CD4-positive, alpha-beta T cell treated with Interleukin-15 for 1 hour (primary cell): Measurements from ENCODE around the gene HOXB4.

ENCODE experiments used
- DNase-seq: peaks from one replicate; pipeline ENCODE4 v3.0.0-alpha.2; 2020

Gene HOXB4

DNA sequence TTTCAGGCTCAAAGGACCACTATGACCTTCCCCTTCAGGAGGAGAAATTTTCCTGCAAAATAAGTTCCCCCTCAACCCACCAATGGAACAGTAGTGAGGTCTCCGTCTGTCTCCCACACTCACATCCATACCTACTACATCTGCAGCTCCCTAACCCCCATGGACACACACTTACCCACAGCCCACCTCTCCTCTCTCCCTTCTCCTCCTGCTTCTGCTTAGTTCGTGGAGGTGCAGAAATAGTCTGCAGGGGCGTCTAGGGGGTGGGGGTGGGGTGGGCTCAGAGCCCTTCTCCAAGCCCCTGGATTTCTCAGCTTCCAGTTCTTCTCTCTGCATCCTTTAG is 8.9 kb downstream of the HOXB4 start:
- DNase-seq, result no peak

DNA sequence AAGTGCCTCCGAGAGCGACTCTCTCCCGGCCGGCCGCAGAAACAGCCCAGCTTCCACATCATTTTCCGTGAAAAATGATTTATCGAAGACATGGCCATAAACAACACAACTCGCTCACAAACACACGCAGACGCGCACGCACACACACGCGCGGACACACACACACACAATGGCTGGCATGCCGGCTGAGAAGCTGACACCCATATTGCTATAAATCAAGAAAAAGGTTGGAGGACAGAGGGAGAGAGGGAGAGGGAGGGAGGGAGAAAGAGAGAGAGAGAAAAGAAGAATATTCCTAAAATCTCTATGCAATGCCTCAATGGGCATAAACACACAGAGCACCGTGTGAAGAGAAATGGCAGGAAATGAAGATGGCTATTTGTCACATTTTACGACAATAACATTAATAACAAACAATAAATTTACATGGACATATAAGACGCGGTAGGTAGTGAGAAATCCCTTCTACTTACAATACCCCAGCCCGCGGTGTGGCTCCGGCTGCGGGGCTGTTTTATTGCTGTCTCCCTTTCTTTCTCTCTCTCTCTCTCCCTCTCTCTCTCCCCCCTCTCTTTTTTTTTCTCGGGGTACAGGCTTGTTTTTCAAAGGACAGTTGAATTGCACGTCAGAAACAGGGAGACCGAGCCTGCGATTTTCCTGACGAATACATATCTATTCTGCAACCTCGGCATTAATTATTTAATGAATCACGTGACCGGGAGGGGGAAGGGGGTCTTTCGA is 9.5 kb downstream of the HOXB4 start:
- no peak for DNase-seq

DNA sequence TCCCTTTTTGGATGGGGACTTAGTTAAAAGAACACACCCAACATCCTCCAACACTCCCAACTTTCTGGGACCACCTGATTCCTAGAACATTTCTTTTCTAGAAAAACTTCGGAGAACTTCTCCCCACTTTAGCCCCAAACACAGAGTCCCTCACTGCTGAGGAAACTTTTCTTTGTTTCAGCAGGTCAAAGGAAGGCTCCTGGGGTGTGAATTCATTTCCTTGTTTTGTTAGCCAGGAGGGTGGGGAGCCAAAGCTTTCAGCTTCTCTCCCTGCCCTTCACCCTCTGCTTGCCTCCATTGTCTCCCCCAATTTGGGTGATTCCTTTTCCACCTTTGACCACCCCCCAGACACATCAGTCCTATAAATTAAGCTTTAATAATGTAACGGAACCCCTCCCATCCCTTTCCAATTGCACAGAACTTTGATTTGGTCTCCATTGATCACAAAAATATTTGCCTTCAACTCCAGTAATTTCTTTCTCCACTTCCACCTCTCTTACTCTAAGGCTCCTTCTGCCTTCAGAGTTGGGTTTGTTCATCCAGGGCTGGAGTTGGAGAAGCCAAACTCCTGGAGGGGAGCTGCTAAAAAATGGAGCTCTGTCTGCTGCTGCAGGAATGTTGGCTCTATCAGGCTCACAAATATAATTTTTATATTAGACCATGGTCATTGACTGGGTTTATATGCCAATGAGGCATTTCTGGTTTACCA is 10.3 kb downstream of the HOXB4 start:
- no peak for DNase-seq

GRCh38 chr17:48567209-48567608 is 10.9 kb downstream of the HOXB4 start:
- DNase-seq, result no peak

GRCh38 chr17:48566717-48567116 is 11.4 kb downstream of the HOXB4 start:
- DNase-seq, result no peak

GRCh38 chr17:48565925-48566710 is 12.0 kb downstream of the HOXB4 start:
- DNase-seq, result no peak

DNA sequence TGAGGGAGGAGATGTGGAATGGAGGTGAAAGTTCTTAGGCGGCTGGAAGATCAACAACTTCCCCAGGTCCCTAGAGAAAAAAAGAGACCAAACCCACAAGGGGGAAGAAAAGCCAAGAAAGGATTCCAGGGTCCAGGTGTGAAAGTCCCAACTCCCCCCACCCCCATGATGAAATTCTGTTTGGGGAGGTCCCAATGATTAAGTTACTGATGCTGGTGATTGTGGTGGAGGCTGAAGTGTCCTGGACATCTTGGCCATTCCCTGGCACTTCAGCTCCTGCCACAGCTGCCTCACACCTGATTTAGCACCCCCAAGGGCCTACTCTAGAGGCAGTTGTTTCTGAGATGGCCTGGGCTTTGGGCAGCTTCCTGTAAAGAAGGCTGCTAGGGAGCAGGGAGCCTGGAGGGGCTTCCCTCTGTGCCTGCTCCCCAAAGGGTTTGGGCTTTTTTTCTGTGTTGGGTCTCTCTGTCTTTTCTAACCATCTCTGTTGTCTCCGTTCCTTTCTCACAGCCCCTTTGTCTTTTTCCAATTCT is 13.1 kb downstream of the HOXB4 start:
- no peak for DNase-seq

GRCh38 chr17:48564188-48565021 is 13.7 kb downstream of the HOXB4 start:
- no peak for DNase-seq

GRCh38 chr17:48563867-48564187 is 14.3 kb downstream of the HOXB4 start:
- DNase-seq, result no peak

GRCh38 chr17:48563385-48563838 is 14.7 kb downstream of the HOXB4 start:
- DNase-seq, result no peak

- no peak for DNase-seq
These were observed 15.2 kb downstream of the HOXB4 start for GRCh38 chr17:48562934-48563333.

DNA sequence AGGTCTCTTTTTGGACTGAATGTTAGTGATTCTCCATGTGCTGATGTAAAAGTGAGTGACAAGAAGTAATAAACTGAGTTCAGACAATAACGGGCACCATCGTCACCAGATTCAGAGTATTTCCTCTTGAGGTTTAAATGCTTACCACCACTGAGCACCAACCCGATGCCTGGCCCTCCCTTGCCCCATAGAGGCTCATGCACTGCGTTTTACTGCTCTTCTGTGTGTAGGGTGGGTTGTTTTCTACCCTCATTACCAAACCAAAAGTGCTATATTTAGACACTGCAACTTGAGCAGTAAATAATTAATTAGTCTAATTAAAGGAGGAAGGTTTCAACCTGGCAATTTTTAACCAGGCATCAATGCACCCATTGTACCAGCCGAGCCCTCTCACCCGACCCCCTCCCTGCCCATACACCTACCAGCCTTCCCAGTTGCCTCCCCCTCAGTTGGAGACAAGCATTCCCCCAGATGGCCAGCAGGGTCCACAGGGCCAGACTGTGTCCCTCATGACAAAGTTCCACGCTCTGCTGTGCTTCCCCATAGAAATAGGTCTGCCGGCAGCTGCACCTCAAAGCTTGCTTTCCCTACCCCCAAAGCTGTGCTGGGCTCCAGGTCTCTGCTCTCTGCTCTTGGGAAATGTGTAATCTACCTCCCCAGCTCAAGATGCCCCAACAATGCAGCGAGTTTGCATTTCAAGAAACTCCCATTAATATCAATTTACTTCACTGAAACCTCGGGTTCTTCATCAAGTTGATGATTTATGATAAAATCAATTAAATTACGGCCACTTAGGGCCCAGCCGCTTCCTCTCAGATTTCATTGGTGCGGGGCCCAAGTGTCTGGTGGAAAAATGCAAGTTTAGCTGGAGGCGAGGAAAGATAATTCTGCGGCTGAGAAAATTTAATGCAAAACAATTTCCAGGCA is 16.0 kb downstream of the HOXB4 start:
- DNase-seq, result no peak

DNA sequence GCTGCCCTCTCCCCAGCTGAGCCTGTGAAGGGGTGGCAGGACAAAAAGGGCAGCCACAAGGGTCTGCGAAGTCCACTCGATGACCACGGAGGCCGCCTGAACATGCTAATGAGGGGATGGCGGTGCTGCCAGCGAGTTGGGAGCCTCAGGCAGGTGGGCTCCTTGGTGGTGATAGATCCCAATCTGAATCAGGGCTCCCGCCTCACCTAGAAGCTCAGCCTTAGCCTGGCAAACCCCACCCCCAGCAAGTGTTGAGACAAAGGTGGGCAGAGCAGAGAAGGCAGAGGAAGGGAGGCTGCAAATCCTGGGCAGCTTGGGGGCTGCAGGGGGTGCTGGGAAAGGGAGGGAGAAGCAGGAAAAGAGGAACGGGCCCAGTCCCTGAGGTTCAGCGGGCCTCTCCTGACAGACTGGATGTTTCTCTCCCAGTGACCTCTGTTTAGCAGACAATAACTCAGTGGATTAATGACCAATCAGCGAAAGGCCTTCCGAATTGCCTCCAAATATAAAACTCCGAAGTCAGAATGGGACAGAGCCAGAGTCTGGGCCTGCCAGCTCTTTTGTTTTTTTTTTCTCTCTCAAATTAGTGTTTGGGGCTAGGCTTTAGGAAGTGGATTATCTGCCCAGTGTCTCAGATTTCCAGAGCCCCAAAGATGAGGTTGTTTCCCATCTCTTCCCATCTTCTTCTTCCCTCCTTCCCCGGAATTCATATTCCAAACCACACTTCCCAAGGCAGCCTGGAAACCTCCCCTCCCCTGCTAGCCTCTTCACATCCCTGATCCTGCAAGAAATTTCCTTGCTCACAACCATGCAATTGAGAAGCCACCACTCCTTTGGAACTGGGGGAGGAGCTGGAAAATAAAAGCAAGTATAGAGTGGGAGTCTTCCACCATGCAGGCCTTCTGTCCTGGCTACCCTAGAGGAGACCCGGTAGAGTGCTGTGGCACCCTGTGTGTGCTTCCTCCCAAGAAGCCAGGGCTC is 18.0 kb downstream of the HOXB4 start:
- DNase-seq, result no peak

GRCh38 chr17:48559122-48559839 is 18.9 kb downstream of the HOXB4 start:
- no peak for DNase-seq

DNA sequence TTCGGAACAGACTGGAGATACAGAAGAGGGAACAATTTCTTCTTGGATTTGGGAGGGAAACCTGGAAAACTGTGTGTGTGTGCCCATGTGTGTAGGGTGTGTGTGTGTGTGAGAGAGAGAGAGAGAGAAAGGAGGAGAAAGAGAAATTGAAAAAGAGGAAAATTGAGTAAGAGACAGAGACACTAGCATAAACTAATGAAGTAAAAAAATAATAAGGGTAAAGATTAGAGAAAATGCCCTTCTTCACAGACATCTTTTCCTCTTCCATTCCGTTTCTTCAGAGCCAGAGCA is 19.4 kb downstream of the HOXB4 start:
- no peak for DNase-seq

GRCh38 chr17:48558057-48558830 is 19.9 kb downstream of the HOXB4 start:
- no peak for DNase-seq

DNA sequence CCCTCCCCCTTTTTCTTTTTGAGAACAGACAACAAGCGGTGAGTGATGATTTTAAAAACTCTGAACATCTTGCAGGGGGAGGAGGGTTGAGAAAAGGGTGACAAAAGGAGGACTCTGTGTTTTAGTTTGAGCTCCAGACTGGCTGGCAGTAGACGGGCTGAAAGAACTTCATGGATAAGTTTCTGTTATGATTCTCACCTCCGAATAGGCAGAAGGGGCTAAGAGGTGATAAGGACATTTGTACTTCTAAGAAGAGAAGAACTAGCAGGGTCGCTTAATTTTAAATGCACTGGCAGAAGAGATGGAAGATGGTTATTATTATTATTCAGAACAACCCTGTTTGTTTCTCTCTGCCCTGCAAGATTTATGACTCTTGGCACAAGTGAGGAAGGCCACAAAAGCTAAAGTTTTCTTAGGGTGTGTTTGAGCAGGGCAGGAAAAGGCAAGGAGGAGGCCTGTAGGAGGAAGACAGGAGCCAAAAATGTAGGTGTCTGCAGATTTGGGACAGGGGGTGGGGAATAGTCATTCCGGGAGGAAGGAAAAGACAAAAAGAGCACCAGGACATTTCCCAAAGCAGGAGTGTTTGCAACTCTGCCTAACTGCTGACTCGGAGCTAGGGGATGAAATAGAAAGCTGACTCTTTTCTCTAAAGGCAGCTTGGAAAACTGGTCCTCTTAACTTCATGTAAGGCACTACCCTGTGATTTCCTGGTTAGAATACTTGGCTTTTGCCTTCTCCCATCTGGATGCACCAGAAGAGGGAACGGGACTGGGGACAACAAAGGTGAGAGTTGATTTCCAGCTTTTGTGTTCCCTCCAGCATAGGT is 21.4 kb downstream of the HOXB4 start:
- DNase-seq, result no peak

DNA sequence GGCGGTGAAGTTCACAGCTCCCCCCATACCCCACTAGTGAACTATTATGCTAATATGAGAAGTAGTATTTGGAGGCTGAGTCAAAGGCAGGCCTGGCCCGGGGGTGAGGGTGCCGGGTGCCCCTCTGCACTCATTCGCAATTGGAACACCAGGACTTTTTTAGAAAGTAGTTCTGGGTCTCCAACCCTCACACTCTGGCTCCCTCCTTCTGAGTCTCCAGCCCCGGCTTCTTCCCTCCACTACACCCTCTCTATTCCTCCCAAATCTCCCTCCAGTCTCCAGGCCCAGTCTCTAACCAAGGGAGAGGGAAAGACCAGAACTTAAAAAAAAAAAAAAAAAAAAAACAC is 21.9 kb downstream of the HOXB4 start:
- DNase-seq, result no peak
